Stimulated activated CD8-positive, alpha-beta memory T cell treated with anti-CD3 and anti-CD28 coated beads, Interleukin-15, amount 100 ng/mL, for 24 hours (primary cell): ENCODE results near the gene AREL1.

Source experiments
- DNase-seq: peaks from one replicate; pipeline ENCODE4 v3.0.0-alpha.2; 2020; ENCODE audit warnings: low read depth

AREL1 gene

DNA sequence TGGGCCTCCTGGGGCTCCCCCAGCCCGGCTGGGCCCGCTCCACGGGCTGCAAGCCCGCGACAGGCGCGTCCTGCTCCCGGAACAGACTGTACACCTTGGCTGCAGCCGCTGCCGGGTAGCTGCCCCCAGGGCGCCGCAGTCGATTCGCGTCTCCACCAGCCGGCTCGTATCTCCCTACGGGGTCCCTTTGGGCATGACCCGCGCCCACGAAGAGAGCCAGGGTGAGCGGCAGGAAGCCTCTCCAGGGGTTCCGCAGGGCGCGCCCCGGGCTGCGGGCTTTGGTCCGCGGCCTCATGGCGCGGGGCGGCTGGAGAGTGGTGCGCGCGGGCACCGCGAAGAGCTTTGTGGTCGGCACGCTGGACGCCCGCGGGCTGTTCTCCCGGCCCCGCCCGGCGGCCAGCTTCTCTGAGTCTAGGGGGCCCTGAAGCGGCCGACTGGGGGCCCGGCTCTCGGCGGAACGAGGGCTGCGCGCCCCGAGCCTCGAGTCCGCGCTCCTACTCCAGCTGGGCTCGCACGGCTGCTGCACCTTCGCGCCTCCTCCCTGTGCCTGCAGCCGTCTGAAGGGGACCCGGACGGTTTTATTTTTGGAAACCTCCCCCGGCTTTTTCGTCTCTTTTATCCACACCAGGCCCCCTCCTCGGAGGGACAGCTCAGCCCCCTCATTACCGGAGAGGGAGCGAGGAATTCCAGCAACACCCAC, 101.1 kb downstream of the AREL1 start, which contains the start of gene LTBP2:
Gene LTBP2 (minus strand): TSS at position 588 of the 700 bp plus-strand sequence. CDS start 293 bp downstream, at position 295.
- DNase-seq: no peak
